Left forelimb (tissue), 1 donor: ENCODE measurements around the gene HOXC11.

Experiments used
- DNase-seq: peaks from one replicate; pipeline ENCODE4 v3.0.0-alpha.2; 2018; ENCODE audit warnings: low spot score

HOXC11 gene

DNA sequence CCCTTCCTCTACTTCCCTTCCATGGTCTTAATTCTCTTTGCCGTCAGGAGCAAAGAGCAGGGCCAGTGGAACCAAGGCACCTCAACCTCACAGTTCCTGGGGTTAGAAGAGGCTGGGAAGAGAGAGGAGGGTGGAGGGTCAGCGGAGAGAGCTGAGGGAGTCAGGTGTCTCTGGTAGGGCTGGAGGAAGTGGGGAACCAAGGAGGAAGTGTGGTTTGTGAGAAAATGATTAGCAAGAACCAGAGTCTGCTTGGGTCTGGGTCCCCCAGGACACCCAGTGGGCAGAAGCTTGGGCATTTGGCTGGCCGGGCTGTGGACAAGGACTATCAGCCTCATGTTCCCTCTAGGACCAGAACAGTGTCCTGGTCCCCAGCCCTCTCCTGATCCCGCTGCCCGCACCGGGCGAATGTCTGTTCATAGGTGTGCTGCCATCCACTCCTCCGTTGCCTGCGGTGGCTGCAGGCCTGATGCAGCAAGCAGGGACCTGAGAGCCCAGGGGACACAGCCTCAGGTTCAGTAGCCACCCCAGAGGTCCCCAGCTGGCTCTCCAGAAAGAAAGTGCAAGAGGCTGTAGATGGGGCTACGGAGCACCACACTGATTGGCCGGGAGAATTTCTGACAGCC, 15.9 kb upstream of the HOXC11 start:
- DNase-seq, result no peak

DNA sequence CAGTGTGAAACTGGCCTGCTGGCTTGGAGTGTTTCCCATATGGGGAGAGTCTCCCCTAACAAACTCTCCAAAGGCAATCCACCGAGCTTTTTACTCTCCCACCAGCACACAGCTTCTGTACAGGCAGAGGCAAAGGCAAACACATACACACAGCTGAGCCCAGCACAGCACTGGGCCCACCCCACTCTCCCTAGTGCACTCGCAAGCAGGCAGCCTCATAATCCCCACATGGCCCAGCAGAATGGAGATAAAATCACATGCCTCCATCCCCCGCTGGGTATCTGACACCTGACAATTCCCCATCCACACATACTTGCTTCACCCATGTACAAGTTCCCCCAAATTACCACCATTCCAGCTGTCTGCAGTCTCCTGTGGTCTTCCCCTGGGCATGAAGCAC, 14.8 kb upstream of the HOXC11 start:
- DNase-seq, result no peak

DNA sequence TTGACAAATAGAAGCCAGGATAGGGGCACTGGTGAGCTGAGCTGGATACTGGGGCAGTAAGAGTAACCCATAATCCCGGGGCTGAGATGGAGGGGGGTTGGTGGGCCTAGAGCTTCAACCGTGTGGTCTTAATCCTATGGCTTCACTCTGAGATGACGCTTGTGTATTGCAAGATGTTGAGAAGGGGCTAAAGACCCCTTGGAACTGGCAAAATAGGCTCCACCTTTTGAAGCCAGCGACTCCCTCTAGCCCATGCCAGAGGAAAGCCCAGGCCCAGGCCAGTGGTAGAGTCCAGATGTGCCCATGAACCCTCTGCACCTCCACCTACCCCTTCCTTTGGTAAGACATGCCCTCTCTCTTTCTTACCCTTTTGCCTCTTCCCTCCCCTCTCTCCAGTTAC, 13.6 kb upstream of the HOXC11 start:
- no peak for DNase-seq

DNA sequence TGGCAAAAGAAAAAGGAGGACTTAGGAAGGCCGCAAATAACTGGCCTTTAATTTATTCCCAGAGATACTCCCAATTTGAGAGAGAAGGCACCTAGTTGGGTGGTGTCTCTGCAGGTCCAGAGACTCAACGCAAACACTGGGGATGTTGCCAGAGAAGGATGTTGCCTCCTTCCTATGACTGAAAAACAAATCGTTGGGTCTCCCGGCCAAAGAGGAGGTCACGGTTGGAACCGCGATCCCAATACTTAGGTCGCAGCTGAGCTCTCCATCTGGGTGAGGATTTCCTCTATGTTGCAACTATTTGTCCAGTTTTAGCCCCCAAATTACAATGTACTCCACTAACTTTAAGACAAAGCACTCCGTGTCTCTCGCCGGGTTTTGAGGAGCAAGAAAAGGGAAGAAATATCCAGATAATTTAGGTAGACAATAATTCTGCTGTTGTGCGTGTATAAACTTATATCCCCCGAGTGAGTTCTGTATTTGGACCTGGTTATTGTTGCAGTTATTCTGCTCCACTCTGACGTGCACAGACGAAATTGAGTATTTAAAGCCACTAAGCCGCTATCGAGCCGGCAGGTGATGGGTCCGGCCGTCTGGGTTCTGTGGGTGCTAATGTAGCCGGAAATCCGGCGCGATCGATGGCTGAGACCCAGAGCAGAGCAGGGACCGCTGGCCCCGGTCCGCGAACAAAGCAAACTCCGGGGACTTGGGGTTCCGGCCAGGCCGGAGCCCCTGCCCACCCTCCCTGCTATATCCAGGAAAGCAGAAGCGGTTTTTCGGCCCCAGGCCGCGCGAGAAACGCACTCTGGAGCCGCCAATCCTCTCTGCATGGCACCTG, 12.5 kb upstream of the HOXC11 start:
- DNase-seq, result no peak

GRCh38 chr12:53961025-53961761, 11.7 kb upstream of the HOXC11 start:
- no peak for DNase-seq

GRCh38 chr12:53963005-53963404, 9.9 kb upstream of the HOXC11 start:
- no peak for DNase-seq

DNA sequence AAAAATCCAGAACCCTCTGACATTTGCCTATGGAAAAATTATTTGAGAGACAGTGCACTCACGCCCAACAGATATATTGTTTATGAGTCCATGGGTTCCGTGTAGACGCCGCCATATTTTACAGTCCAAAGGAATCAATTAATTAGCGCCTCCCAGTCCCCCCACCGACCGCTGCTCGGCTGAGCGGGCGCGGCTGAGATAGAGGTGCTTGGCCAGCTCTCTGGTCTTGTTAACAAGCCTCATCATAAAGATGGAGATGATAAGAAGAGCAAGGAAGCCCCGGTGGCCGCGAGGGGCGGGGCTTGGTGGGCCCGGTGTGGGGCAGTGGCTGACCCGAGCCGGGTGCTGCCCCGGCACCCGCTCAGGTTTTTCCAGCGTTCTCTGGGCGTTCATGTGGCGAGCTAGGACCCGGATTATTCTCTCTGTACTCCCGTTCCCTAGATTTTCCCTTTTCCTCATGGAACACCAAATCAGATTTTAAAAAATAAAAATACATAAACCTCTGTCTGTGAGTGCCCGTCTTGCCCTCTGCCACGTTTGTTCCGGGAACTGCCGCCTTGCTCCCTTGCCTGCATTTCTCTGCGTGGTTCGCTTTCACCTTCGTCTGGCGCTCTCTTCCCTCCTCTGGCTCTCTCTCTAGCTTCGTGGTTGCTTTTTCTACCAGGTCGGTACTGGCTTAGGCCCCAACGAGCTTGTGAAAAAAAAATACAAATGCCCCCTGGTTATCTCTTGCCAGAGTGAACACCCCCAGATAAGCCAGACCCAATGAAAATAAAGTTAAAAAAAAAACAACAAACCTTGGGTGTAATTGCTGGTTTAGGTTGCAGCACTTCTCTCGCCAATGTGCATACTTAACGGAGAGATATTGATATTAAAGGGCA, 9.3 kb upstream of the HOXC11 start:
- no peak for DNase-seq

DNA sequence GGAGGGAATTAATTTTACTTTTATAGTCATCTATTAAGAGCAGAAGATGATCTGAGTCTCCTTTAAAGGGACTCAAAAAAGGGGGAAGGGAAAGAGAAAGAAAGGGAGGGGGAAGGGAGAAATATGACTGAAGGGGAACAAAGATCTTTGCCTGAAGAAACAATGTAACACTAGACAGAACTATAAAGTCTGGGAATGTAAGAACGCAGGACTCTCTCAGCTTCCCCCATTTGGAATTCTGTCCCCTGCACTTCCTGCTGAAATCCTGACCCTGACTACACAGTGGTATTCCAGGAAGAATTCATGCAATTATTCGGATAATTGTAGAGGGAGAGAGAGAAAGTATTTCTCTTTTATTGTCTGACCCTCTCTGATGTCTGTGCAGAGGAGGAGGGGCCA, 8.6 kb upstream of the HOXC11 start:
- no peak for DNase-seq

DNA sequence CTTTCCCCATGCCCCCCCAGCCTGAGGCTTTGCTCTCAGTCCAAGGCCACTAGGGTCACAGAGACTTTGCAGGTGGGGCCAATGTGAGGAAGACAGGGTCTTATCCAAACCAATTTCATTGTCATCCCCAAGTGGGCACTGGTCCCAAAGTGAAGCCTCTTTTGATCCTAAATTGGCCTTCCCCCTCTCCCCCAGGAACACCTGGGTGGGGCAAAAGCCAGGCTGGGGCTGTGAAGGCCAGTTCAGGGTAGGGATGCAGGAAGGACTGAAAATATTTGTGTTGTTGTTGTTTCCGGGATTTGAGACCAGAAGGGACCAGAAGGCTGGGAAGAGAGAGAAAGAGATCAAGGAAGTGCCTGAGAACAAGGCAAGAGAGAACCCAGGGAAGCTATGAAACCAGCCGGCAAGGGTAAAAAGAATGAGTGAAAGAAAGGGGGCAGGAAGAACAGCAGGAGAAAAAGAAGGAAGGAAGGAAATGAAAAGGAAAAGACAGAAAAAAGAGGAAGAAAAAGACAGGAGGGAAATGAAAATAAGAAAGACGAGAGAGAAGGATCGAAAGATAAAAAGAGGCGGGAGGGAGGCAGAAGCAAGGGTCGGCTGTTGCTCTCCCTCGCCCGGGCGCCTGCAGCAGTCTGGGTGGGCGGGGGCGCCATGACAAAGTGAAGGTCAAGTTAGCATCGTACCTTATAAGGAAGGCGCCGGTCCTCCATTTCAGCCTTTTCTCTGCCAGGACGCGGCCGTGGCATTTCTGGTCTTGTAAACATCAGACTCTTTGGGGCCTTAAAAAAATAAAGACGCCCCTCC, 7.4 kb upstream of the HOXC11 start:
- DNase-seq, result no peak

DNA sequence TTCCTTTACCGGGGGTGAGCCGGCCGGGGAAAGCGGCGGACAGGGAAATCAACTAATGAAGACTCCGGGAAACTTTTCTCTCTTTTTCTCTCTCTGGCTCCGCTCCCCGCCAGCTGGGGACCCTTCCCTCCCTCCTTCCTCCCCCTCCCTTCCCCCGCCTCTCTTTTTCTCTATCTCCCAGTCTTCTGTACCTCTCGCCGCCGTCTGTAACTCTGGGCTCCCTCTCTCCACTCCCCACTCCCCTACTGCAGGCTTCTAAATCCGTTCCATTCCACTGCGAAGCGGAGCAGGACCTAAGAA, 6.9 kb upstream of the HOXC11 start:
- DNase-seq, result no peak

DNA sequence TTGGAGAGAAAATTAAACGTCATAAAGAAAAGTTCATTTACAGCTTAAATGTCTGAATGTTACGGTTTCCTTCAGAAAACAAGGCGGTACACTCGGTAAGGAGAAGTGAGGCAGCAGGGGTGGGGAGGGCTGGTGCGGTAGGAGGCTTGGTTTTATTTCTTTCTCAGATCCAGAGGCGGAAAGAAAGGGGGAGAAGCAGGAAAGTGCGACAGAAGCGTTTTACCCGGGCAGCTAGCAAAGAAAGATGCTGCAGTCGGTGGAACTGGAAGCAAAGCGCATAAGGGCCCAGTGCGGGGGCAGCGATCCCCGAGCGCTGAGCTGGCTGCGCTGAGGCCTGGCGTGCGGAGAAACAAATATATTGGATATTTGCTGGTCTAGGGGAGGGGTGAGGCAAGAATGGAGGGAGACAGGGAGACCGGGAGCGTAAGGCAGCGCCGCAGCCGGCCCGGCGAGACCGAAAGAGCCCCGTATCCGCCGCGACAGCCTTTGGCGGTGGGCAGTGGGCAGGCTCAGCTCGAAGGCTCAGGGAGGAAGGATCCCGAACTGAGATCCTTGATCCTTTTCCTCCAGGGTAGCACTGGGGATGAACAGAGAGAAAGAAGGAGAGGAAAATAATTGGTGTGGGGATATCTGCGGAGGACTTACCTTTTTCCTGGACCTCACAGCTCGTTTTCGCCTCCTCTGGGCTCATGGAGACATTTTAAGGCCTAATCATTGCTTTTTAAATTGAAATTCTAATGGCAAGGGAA, 6.4 kb upstream of the HOXC11 start:
- no peak for DNase-seq

DNA sequence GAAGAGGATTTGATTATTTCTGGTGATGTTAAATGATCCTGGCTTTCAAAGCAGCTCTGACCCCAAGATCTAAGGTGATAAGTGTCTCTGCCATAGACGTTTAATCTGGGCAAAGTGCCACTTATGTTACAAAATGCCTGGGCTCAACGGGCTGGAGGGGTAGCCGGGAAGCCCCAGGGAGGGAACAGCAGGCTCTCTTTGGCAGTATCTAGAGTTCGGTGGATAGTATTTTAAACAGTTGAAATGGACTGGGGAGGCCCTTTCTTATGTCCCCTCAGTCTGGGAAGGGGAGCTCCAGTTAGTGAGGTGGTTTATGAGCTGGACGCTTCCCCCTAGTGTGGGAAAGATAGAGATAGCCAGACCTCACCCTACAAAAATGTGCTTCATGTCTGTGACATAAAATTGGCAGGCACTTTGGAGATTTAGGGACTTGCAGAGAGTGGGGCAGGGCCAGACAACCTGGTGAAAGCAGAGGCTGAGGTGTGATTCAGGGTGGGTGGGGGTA, 5.5 kb upstream of the HOXC11 start:
- no peak for DNase-seq

GRCh38 chr12:53968214-53969127, 4.5 kb upstream of the HOXC11 start:
- DNase-seq, result no peak

GRCh38 chr12:53969588-53970259, 3.2 kb upstream of the HOXC11 start:
- DNase-seq, result no peak

- DNase-seq, result no peak
These were observed 2.5 kb upstream of the HOXC11 start for GRCh38 chr12:53970451-53970850.

- no peak for DNase-seq
These were observed 1.8 kb upstream of the HOXC11 start for GRCh38 chr12:53971129-53971528.

GRCh38 chr12:53971686-53972085, 1.2 kb upstream of the HOXC11 start:
- no peak for DNase-seq

- no peak for DNase-seq
These were observed 699 bp upstream of the HOXC11 start for GRCh38 chr12:53972152-53972702.
